Parathyroid adenoma (tissue), 2 donors: ENCODE measurements around the gene ZNF224.

Source experiments
- H2AFZ ChIP-seq: fragments of 300-600 bp; sonication (generic); one replicate; pipeline ENCODE4 v1.7.0; 2017; ENCODE audit warnings: antibody characterized with exemption, mild to moderate bottlenecking
- H3K27ac ChIP-seq: fragments of 300-600 bp; sonication (generic); one replicate; pipeline ENCODE4 v1.7.0; 2017
- H3K27me3 ChIP-seq: fragments of 300-600 bp; sonication (generic); one replicate; pipeline ENCODE4 v1.7.0; 2017; ENCODE audit warnings: low read length; ENCODE audit not compliant: control insufficient read depth, insufficient read depth
- H3K36me3 ChIP-seq: fragments of 300-600 bp; sonication (generic); one replicate; pipeline ENCODE4 v1.7.0; 2017; ENCODE audit warnings: low read length; ENCODE audit not compliant: control insufficient read depth, insufficient read depth
- H3K4me1 ChIP-seq: fragments of 300-600 bp; sonication (generic); one replicate; pipeline ENCODE4 v1.7.0; 2017; ENCODE audit warnings: control low read depth
- H3K4me2 ChIP-seq: fragments of 300-600 bp; sonication (generic); one replicate; pipeline ENCODE4 v1.7.0; 2017; ENCODE audit warnings: low read length
- H3K4me3 ChIP-seq: fragments of 300-600 bp; sonication (generic); one replicate; pipeline ENCODE4 v1.7.0; 2017; ENCODE audit warnings: low read depth, low read length
- H3K79me2 ChIP-seq: fragments of 300-600 bp; sonication (generic); one replicate; pipeline ENCODE4 v1.7.0; 2017; ENCODE audit warnings: control low read depth
- H3K9ac ChIP-seq: fragments of 300-600 bp; sonication (generic); one replicate; pipeline ENCODE4 v1.7.0; 2017; ENCODE audit warnings: mild to moderate bottlenecking
- H3K9me3 ChIP-seq: fragments of 300-600 bp; sonication (generic); one replicate; pipeline ENCODE4 v1.7.0; 2017; ENCODE audit warnings: low read length; ENCODE audit not compliant: control insufficient read depth
- TF ChIP-seq, protein P1 (sequence below): fragments of 300-600 bp; sonication (generic); IDR thresholded peaks from one replicate; pipeline ENCODE4 v1.7.0; 2017; ENCODE audit warnings: antibody characterized with exemption, mild to moderate bottlenecking
- donor health status: primary hyperparathyroidism.

The ZNF224 gene

DNA sequence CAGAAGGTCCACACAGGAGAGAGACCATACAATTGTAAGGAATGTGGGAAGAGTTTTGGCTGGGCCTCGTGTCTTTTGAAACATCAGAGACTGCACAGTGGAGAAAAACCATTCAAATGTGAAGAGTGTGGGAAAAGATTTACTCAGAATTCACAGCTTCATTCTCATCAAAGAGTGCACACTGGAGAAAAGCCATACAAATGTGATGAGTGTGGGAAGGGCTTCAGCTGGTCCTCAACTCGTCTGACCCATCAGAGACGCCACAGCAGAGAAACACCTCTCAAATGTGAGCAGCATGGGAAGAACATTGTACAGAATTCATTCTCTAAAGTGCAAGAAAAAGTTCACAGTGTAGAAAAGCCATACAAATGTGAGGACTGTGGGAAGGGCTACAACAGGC, 13.6 kb downstream of the ZNF224 start:
- Histone ChIP-seq H3K27me3 (no peaks in the 10 kb centered on the region), H3K36me3 (peaks cover 8% of the 10 kb centered on the region), H3K9me3 (no peaks in the 10 kb centered on the region), H3K27ac (no peak overlapping the region), H3K4me3 (no peak overlapping the region), H3K4me1 (no peaks in the 10 kb centered on the region), H2AFZ (no peak overlapping the region), H3K79me2 (no peaks in the 10 kb centered on the region), H3K4me2 (no peak overlapping the region), H3K9ac (no peak overlapping the region)
- TF ChIP-seq, protein P1, sequence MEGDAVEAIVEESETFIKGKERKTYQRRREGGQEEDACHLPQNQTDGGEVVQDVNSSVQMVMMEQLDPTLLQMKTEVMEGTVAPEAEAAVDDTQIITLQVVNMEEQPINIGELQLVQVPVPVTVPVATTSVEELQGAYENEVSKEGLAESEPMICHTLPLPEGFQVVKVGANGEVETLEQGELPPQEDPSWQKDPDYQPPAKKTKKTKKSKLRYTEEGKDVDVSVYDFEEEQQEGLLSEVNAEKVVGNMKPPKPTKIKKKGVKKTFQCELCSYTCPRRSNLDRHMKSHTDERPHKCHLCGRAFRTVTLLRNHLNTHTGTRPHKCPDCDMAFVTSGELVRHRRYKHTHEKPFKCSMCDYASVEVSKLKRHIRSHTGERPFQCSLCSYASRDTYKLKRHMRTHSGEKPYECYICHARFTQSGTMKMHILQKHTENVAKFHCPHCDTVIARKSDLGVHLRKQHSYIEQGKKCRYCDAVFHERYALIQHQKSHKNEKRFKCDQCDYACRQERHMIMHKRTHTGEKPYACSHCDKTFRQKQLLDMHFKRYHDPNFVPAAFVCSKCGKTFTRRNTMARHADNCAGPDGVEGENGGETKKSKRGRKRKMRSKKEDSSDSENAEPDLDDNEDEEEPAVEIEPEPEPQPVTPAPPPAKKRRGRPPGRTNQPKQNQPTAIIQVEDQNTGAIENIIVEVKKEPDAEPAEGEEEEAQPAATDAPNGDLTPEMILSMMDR, result no peak

DNA sequence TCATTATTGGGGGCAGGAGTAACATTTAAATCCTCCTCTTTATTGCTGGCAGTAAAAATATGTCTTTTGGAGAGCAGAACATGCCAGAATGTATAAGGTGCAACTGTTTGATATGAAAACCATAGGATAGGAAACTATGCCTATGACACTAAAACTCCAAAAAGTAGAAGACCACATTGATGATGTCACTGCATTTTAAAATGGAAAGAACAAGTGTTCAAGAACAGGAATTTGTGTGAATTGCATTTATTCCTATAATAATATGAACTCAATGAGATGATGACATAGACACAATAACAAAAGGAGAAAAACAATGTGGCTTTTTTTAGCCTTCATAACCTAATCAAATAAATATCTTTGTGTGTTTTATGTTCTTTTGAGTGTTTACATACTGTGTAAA, 15.3 kb downstream of the ZNF224 start:
- Histone ChIP-seq H3K27ac (no peak overlapping the region), H3K4me1 (no peaks in the 10 kb centered on the region), H3K27me3 (no peaks in the 10 kb centered on the region), H3K4me3 (no peak overlapping the region), H3K36me3 (peaks cover 8% of the 10 kb centered on the region), H3K9ac (no peak overlapping the region), H2AFZ (no peak overlapping the region), H3K79me2 (peaks cover 3% of the 10 kb centered on the region), H3K9me3 (no peaks in the 10 kb centered on the region), H3K4me2 (no peak overlapping the region)
- TF ChIP-seq, protein P1, result no peak

DNA sequence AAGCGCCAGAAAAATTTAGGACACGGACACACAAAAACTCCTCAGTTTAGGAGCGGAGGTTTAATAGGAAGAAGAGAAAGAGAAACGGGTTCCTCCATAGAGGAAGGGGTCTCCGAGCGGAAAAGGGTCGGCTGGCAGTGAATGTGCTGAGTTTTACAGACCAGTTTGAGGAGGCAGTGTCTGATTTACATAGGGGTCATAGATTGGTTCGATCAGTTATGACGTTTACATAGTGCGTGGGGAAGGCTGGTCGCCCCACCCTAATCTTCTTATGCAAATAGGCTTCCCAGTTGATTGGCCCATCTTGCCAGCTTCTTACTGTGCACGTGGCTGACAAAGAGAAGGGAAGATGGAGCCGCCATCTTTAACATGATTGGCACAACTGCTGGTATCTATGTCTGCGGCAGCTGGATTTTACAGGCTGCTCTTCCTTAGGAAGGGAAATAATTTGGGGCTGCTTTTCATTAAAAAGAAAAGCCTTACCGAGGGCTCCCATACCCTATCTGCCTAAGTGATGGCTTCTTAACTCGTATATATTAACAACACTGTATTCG, 17.8 kb downstream of the ZNF224 start:
- H3K9me3 ChIP-seq, result no peaks in the 10 kb centered on the region
- TF ChIP-seq, protein P1, result no peak
- no peaks in the 10 kb centered on the region for H3K27me3 ChIP-seq
- peak overlapping the region; percentile 35 for H3K4me2 ChIP-seq
- no peaks in the 10 kb centered on the region for H3K4me1 ChIP-seq
- peaks cover 3% of the 10 kb centered on the region for H3K79me2 ChIP-seq
- H3K27ac ChIP-seq, result no peak overlapping the region
- H2AFZ ChIP-seq, result peak overlapping the region; percentile 90
- H3K4me3 ChIP-seq, result peak overlapping the region; percentile 84
- H3K9ac ChIP-seq, result no peak overlapping the region
- H3K36me3 ChIP-seq, result no peaks in the 10 kb centered on the region

DNA sequence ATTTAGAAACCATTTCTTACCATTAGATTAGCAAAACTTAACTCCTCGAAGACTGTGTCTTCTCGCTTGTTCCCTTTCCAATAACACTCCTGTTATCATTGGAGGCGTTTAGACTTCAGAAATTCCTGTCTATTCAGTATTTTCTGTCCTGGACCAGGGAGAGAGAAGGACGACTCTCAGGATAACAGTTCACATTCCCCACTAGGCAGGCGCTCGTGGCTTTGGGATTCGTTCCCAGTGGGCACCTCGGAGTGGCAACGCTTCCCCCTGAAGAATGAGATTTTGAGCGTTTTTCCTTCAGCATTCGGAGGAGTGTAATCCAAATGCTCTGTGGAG, 18.6 kb downstream of the ZNF224 start:
- peak overlapping the region; percentile 52 for H3K27ac ChIP-seq
- H3K9me3 ChIP-seq, result no peaks in the 10 kb centered on the region
- H3K36me3 ChIP-seq, result no peaks in the 10 kb centered on the region
- peaks cover 3% of the 10 kb centered on the region for H3K79me2 ChIP-seq
- H3K4me2 ChIP-seq, result peak overlapping the region; percentile 35
- TF ChIP-seq, protein P1, result no peak
- no peak overlapping the region for H3K9ac ChIP-seq
- H2AFZ ChIP-seq, result peak overlapping the region; percentile 90
- peak overlapping the region; percentile 84 for H3K4me3 ChIP-seq
- H3K4me1 ChIP-seq, result no peaks in the 10 kb centered on the region
- no peaks in the 10 kb centered on the region for H3K27me3 ChIP-seq

DNA sequence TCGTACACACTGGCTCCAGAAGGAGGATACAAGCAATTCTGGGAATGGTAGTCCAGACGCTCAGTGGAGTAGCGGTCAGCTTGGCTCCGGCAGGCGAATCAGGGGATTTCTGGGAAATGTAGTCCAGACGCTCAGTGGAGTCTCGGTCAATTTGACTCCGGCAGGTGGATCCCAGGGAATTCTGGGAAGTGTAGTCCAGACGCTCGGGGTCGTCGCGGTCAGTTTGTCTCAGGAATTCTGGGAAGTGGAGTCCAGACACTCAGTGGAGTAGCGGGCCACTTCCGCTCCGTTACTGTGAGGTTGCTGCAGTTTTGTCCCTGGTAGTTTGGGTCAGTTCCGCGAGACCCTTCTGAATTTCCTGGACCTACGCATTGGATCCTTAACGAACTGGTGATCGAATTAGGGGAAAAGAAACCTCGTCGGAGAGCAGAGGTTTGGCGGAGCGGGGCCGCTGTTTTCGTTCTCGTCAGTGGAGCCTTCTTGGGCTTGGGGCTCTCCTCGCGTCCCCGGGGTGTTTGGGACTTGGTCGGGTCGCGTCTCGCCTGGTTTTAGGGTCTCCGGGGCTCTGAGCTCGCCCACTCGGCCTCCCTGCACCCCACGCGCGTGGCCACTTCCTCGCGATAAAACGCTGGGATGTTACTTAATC, 19.1 kb downstream of the ZNF224 start, which contains the start of gene ZNF225:
ZNF225 (plus strand) TSS at position 262 of the 646 bp plus-strand sequence. CDS start 2,429 bp downstream, outside the sequence.
- TF ChIP-seq, protein P1, result no peak
- Histone ChIP-seq H3K9me3 (no peaks in the 10 kb centered on the region), H2AFZ (peak within 1 kb of the TSS; percentile 90), H3K27ac (peak within 1 kb of the TSS; percentile 52), H3K4me3 (peak within 1 kb of the TSS; percentile 84), H3K4me2 (peak within 1 kb of the TSS; percentile 70), H3K9ac (peak within 1 kb of the TSS; percentile 35), H3K36me3 (no peaks in the 10 kb centered on the region), H3K4me1 (no peaks in the 10 kb centered on the region), H3K79me2 (peaks cover 3% of the 10 kb centered on the region), H3K27me3 (no peaks in the 10 kb centered on the region)
